GM12801 (cell line): ENCODE measurements around the gene PLCL1.

ENCODE experiments used
- CTCF ChIP-seq: IDR thresholded peaks from one replicate; pipeline ENCODE4 v1.5.1; 2011; ENCODE audit warnings: control low read depth; ENCODE audit not compliant: insufficient read length; ENCODE audit errors: extremely low read depth

The PLCL1 gene

GRCh38 chr2:198137733-198138132 lies 333.3 kb downstream of the PLCL1 start:
- no peak for TF ChIP-seq CTCF

DNA sequence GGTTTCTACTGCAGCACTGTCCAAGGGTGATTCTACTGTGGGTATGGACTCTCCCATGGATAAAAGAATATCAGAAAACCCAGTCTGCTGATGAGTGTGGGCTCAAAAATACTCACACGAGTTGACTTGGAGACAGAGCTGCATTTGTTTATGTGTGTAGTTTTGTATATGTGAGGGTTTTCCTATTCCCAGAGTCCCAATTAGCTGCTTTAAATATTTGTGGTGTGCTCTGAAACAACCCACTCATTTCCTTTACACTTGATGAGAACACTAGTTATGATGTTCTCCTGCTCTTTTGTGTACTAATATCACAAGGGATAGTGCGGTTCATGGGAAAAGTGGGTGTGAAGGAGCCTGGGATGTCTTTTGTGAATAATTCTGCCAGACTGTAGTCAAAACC lies 337.3 kb downstream of the PLCL1 start:
- TF ChIP-seq CTCF: no peak

GRCh38 chr2:198143156-198143555 lies 338.8 kb downstream of the PLCL1 start:
- no peak for TF ChIP-seq CTCF

GRCh38 chr2:198143793-198144192 lies 339.4 kb downstream of the PLCL1 start:
- no peak for TF ChIP-seq CTCF

GRCh38 chr2:198144660-198145059 lies 340.3 kb downstream of the PLCL1 start:
- no peak for TF ChIP-seq CTCF

DNA sequence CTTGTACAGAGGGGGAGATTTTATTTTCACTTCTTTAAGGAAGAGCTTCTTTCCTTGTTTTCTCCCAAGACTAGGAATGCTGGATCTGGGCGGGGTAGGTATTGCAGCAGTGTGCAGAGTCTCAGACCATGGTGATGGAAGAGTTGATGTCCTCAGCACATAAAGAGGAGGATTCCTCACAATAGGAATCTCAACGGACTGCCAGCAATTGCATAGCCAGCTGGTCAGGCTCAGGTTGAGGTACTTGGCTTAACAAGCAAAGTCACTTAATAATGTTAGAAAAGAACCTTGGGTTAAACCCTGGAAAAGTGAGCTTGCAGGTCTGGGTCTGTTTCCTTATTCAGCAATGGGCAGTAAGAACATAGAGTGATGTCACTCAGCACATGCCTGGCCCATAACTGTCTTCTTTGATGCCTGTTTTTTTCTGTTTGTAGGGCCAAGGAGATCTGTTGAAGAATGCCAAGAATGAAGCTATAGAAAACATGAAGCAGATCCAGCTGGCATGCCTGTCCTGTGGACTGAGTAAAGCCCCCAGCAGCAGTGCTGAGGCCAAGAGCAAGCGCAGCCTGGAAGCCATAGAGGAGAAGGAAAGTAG lies 342.1 kb downstream of the PLCL1 start:
- TF ChIP-seq CTCF: no peak

DNA sequence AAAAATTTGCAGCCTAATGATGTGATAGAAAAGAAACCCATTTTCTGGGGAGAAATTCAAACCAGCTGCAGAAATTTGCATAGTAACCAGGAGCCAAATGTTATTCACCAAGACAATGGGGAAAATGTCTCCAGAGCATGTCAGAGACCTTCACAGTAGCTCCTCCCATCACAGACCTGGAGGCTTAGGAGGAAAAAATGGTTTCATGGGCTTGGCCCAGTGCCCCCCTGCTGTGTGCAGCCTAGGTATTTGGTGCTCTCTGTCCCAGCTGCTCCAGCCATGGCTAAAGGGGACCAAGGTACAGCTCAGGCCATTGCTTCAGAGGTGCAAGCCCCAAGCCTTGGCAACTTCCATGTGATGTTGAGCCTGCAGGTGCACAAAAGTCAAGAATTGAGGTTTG lies 352.9 kb downstream of the PLCL1 start:
- no peak for TF ChIP-seq CTCF
